ENCODE measurements around the gene ST3GAL3.

ST3GAL3 gene

GRCh38 chr1:43942411-43942810, 235.1 kb downstream of the ST3GAL3 start:
- DNase-seq (ENCODE audit: low read depth) = no peak

- DNase-seq (ENCODE audit: low read depth) = no peak
Measured at GRCh38 chr1:43944860-43945259, 237.5 kb downstream of the ST3GAL3 start.

- DNase-seq (ENCODE audit: low read depth) = no peak
Measured at GRCh38 chr1:43945674-43946235, 238.4 kb downstream of the ST3GAL3 start.

GRCh38 chr1:43946236-43947060, 239.1 kb downstream of the ST3GAL3 start, which contains the start of gene IPO13:
Gene IPO13 (plus strand): TSS chr1:43946950. CDS start chr1:43947601, 651 bp downstream.
- DNase-seq (ENCODE audit: low read depth) = peak; percentile 89

- DNase-seq (ENCODE audit: low read depth) = no peak
Measured at GRCh38 chr1:43947061-43947873, 239.9 kb downstream of the ST3GAL3 start.

- DNase-seq (ENCODE audit: low read depth) = no peak
Measured at GRCh38 chr1:43947874-43948437, 240.6 kb downstream of the ST3GAL3 start.

- DNase-seq (ENCODE audit: low read depth) = no peak
Measured at GRCh38 chr1:43949678-43950077, 242.3 kb downstream of the ST3GAL3 start.

GRCh38 chr1:43951021-43951985, 244.0 kb downstream of the ST3GAL3 start:
- no peak for DNase-seq (ENCODE audit: low read depth)

GRCh38 chr1:43952731-43953346, 245.5 kb downstream of the ST3GAL3 start:
- no peak for DNase-seq (ENCODE audit: low read depth)

- no peak for DNase-seq (ENCODE audit: low read depth)
Measured at GRCh38 chr1:43953361-43953760, 246.0 kb downstream of the ST3GAL3 start.

- DNase-seq (ENCODE audit: low read depth) = no peak
Measured at GRCh38 chr1:43954036-43954435, 246.7 kb downstream of the ST3GAL3 start.

- DNase-seq (ENCODE audit: low read depth) = no peak
Measured at GRCh38 chr1:43956234-43956633, 248.9 kb downstream of the ST3GAL3 start.

GRCh38 chr1:43957407-43958040, 250.2 kb downstream of the ST3GAL3 start:
- no peak for DNase-seq (ENCODE audit: low read depth)

- DNase-seq (ENCODE audit: low read depth) = no peak
Measured at GRCh38 chr1:43958351-43959255, 251.3 kb downstream of the ST3GAL3 start.

GRCh38 chr1:43960798-43961197, 253.5 kb downstream of the ST3GAL3 start:
- DNase-seq (ENCODE audit: low read depth) = no peak

- DNase-seq (ENCODE audit: low read depth) = no peak
Measured at GRCh38 chr1:43961692-43962091, 254.4 kb downstream of the ST3GAL3 start.

- DNase-seq (ENCODE audit: low read depth) = no peak
Measured at GRCh38 chr1:43962324-43962723, 255.0 kb downstream of the ST3GAL3 start.

GRCh38 chr1:43963006-43963405, 255.7 kb downstream of the ST3GAL3 start:
- no peak for DNase-seq (ENCODE audit: low read depth)

GRCh38 chr1:43963890-43964289, 256.6 kb downstream of the ST3GAL3 start:
- DNase-seq (ENCODE audit: low read depth) = no peak
